Measurements from ENCODE around the gene C8B.

The C8B gene

GRCh38 chr1:56966698-56966999 lies 834 bp upstream of the C8B start:
- TF ChIP-seq NFIC (IDR thresholded peaks at IDR 0.05) (no peak), RAD21 (IDR thresholded peaks at IDR 0.05; ENCODE audit: low read depth) (no peak), TCF12 (IDR thresholded peaks at IDR 0.05; ENCODE audit: low read depth) (no peak), FOXM1 (IDR thresholded peaks at IDR 0.05; ENCODE audit: borderline replicate concordance, low read depth) (no peak), TEAD4 (IDR thresholded peaks at IDR 0.05) (no peak)

- no peak for TF ChIP-seq REST (IDR thresholded peaks at IDR 0.05; ENCODE audit: low read depth)
- TF ChIP-seq, protein P1, sequence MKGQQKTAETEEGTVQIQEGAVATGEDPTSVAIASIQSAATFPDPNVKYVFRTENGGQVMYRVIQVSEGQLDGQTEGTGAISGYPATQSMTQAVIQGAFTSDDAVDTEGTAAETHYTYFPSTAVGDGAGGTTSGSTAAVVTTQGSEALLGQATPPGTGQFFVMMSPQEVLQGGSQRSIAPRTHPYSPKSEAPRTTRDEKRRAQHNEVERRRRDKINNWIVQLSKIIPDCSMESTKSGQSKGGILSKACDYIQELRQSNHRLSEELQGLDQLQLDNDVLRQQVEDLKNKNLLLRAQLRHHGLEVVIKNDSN (IDR thresholded peaks at IDR 0.05), result no peak
- TF ChIP-seq FOXM1 (IDR thresholded peaks at IDR 0.05; ENCODE audit: borderline replicate concordance, low read depth), result no peak
- TF ChIP-seq TCF12 (IDR thresholded peaks at IDR 0.05; ENCODE audit: low read depth), result no peak
- no peak for TF ChIP-seq EGR1 (IDR thresholded peaks at IDR 0.05)
- no peak for TF ChIP-seq CEBPB (IDR thresholded peaks at IDR 0.05)
- TF ChIP-seq, protein P2, sequence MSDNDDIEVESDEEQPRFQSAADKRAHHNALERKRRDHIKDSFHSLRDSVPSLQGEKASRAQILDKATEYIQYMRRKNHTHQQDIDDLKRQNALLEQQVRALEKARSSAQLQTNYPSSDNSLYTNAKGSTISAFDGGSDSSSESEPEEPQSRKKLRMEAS (IDR thresholded peaks at IDR 0.05), result no peak
- no peak for TF ChIP-seq TEAD4 (IDR thresholded peaks at IDR 0.05)
- no peak for TF ChIP-seq NFIC (IDR thresholded peaks at IDR 0.05)
- no peak for TF ChIP-seq YY1 (IDR thresholded peaks at IDR 0.05; ENCODE audit: low read depth)
- TF ChIP-seq CREB1 (IDR thresholded peaks at IDR 0.05; ENCODE audit: low read depth), result no peak
- TF ChIP-seq TAF1 (IDR thresholded peaks at IDR 0.05; ENCODE audit: low read depth), result no peak
- no peak for TF ChIP-seq RAD21 (IDR thresholded peaks at IDR 0.05; ENCODE audit: low read depth)
- TF ChIP-seq ZBTB7A (IDR thresholded peaks at IDR 0.05; ENCODE audit: low read depth), result no peak
Measured at GRCh38 chr1:56965191-56965590, 624 bp downstream of the C8B start.

DNA sequence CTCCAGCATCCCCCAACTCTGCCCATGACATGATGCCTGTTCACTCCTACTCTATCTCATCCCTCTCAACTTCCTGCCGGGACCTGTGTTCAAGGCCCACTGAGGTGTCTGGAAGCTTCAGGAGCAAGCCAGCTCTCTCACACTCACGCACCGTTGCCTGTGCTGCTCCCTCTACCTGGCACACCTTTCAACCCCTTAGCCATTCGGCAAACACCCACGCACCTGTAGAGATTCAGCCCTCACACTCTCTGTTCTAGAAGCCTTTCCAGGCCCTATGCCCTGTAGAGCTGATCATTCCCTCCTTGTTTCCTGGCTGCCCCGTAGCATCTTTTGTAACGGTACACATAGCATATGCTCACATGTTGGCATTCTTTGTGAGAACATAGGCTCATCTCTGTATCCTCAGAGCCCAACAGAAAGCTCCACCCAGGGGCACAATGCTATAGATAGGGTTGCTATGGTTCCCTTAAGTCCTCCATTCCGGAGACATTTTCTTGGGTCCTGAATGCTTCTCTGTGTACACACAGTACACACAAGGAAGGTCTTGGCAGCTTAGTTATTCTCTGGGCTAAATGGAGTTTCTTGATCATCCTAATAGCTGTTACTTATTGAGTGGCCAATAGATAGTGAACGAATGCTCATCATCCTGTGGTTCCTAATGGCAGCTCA lies 1.3 kb downstream of the C8B start:
- no peak for TF ChIP-seq TCF12 (IDR thresholded peaks at IDR 0.05; ENCODE audit: low read depth)
- TF ChIP-seq, protein P2 (IDR thresholded peaks at IDR 0.05), result no peak
- TF ChIP-seq RAD21 (IDR thresholded peaks at IDR 0.05; ENCODE audit: low read depth), result no peak
- no peak for TF ChIP-seq NFIC (IDR thresholded peaks at IDR 0.05)
- no peak for TF ChIP-seq TAF1 (IDR thresholded peaks at IDR 0.05; ENCODE audit: low read depth)
- TF ChIP-seq YY1 (IDR thresholded peaks at IDR 0.05; ENCODE audit: low read depth), result no peak

DNA sequence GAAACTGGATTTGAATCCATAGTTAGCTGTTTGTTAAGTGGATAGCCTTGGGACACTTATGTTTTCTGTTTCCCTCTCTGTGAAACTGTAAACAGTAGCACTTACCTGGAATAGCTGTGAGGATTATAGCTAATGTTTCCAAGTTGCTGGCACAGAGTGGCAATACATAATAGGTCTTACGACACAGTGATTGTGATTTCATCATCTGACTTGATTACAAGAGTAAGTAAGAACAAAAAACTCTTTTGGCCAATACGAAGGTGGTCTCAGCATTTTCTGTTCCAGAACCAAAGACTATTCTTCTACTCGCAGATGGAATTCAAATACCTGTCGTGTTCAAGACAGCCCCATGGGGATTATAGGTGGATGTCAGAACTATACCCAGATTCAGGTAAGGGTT lies 2.1 kb downstream of the C8B start:
- TF ChIP-seq TCF12 (IDR thresholded peaks at IDR 0.05; ENCODE audit: low read depth) (no peak), ZBTB7A (IDR thresholded peaks at IDR 0.05; ENCODE audit: low read depth) (no peak), YY1 (IDR thresholded peaks at IDR 0.05; ENCODE audit: low read depth) (no peak), FOXM1 (IDR thresholded peaks at IDR 0.05; ENCODE audit: borderline replicate concordance, low read depth) (no peak), CREB1 (IDR thresholded peaks at IDR 0.05; ENCODE audit: low read depth) (no peak), EP300 (IDR thresholded peaks at IDR 0.05; ENCODE audit: borderline replicate concordance) (no peak), NFIC (IDR thresholded peaks at IDR 0.05) (no peak), RAD21 (IDR thresholded peaks at IDR 0.05; ENCODE audit: low read depth) (no peak), EGR1 (IDR thresholded peaks at IDR 0.05) (no peak), CEBPB (IDR thresholded peaks at IDR 0.05) (no peak), TEAD4 (IDR thresholded peaks at IDR 0.05) (no peak), REST (IDR thresholded peaks at IDR 0.05; ENCODE audit: low read depth) (no peak)
- TF ChIP-seq, protein P2 (IDR thresholded peaks at IDR 0.05), result no peak

DNA sequence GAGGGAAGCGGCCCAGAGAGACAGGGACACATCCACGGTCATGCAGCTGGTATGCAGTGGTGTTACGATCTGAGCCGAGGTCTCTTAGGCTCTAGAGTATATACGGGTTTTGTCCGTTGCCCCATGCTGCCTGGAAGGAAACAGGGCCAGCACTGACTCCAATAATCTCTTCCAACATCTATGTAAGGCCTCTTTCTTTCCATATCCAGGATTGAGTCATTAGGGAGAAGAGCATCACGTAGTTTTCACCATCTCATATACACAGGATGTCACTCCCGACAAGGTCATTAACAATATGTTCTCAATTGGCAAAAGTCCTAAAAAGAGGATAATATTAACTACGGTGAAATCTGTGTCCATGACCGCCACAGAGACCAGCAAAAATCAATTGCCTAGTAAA lies 4.4 kb downstream of the C8B start:
- TF ChIP-seq NFIC (IDR thresholded peaks at IDR 0.05) (no peak), TEAD4 (IDR thresholded peaks at IDR 0.05) (no peak), CREB1 (IDR thresholded peaks at IDR 0.05; ENCODE audit: low read depth) (no peak), TAF1 (IDR thresholded peaks at IDR 0.05; ENCODE audit: low read depth) (no peak), CEBPB (IDR thresholded peaks at IDR 0.05) (no peak), EGR1 (IDR thresholded peaks at IDR 0.05) (no peak), YY1 (IDR thresholded peaks at IDR 0.05; ENCODE audit: low read depth) (no peak), RAD21 (IDR thresholded peaks at IDR 0.05; ENCODE audit: low read depth) (no peak), REST (IDR thresholded peaks at IDR 0.05; ENCODE audit: low read depth) (no peak), EP300 (IDR thresholded peaks at IDR 0.05; ENCODE audit: borderline replicate concordance) (no peak), ZBTB7A (IDR thresholded peaks at IDR 0.05; ENCODE audit: low read depth) (no peak), FOXM1 (IDR thresholded peaks at IDR 0.05; ENCODE audit: borderline replicate concordance, low read depth) (no peak)
- TF ChIP-seq, protein P2 (IDR thresholded peaks at IDR 0.05), result no peak
- TF ChIP-seq, protein P1 (IDR thresholded peaks at IDR 0.05), result no peak

Data from Ishikawa (cell line).